Measurements from ENCODE around the gene MAP2K7.

DNA sequence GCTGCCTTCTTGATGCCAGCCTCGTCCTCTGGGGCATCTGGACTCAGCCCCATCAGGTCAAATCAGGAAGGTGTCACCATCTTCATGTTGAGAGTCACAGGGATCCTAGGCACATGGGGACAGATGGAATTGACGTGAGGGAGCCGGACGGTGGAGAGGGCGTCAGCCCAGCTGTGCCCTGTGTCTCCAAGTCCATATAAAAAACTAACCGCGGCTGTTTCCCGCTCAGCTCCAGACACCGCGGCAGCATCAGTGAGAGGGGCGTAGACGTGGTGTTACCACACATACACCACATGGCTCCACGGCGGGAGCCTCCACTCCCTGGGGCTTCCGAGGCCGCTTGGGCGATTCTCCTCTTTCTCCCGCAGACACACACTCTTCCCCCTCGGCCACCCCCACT lies 23.8 kb upstream of the MAP2K7 start:
- TF ChIP-seq, protein P1, sequence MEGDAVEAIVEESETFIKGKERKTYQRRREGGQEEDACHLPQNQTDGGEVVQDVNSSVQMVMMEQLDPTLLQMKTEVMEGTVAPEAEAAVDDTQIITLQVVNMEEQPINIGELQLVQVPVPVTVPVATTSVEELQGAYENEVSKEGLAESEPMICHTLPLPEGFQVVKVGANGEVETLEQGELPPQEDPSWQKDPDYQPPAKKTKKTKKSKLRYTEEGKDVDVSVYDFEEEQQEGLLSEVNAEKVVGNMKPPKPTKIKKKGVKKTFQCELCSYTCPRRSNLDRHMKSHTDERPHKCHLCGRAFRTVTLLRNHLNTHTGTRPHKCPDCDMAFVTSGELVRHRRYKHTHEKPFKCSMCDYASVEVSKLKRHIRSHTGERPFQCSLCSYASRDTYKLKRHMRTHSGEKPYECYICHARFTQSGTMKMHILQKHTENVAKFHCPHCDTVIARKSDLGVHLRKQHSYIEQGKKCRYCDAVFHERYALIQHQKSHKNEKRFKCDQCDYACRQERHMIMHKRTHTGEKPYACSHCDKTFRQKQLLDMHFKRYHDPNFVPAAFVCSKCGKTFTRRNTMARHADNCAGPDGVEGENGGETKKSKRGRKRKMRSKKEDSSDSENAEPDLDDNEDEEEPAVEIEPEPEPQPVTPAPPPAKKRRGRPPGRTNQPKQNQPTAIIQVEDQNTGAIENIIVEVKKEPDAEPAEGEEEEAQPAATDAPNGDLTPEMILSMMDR (IDR thresholded peaks at IDR 0.05) = no peak
- TF ChIP-seq EP300 (IDR thresholded peaks at IDR 0.05) = no peak
